Peyer's patch (tissue), 4 donors: ENCODE data around the gene LAMTOR2.

ENCODE experiments used
- CTCF ChIP-seq, 6 experiments: fragments of 450-650 bp in 4 of 6; fragments of 200-600 bp in 2 of 6; sonication (generic) in 1 of 6; IDR thresholded peaks; one replicate each; pipeline ENCODE4 v1.5.1; 2017 to 2019; ENCODE audit warnings: antibody characterized with exemption in 6 of 6, mild to moderate bottlenecking in 3 of 6, moderate library complexity in 1 of 6
- POLR2A ChIP-seq, 2 donors: fragments of 450-650 bp; IDR thresholded peaks; one replicate each; pipeline ENCODE4 v1.5.1; 2017; ENCODE audit warnings: antibody characterized with exemption in 2 of 2, mild to moderate bottlenecking in 2 of 2, moderate library complexity in 2 of 2

- TF ChIP-seq CTCF (IDR thresholded peaks at IDR 0.05) (no peak), POLR2A (IDR thresholded peaks at IDR 0.05) (no peak)
Observed at GRCh38 chr1:156073110-156073687, 18.6 kb downstream of the LAMTOR2 start.
